Ureter (tissue), 1 donor: ENCODE results near the gene SLC12A8. TPM values are rescaled to one million over a fixed set of nuclear protein-coding genes. Genes with fewer than 3 reads are reported as not detected.

Experiments used
- DNase-seq: peaks from one replicate; pipeline ENCODE4 v3.0.0-alpha.2; 2020; ENCODE audit warnings: low spot score
- total RNA-seq: library from RNA; stranded (reverse); gene quantifications from one replicate; pipeline ENCODE4 v1.2.4, GENCODE V29; 2023
- donor health status: DM: yes; HTN: yes; CAD: no.

SLC12A8 gene
- total RNA-seq, 1 donor from 2014 or later = 6.1 TPM

DNA sequence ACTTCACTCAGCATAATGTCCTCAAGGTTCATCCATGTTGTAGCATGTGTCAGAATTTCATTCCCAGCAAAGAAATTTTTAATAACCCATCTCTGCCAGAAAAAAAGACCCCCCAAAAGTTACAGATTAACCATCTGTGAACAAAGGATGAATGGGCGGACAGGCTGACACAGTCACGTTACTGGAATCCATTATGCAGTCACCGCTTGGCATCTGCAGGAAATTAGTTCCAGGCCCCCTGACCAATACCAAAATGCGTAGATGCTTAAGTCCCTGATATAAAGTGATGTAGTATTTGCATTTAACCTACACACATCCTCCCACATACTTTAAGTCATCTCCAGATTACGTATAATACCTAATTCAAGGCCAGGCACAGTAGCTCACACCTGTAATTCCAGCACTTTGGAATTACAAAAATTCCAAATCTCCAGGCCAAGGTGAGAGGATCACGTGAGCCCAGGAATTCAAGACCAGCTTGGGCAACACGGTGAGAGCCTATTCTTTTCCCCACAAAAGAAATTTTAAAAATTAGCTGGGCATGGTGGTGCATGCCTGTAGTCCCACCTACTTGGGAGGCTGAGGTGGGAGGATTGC is 1.5 kb upstream of the SLC12A8 start:
- DNase-seq = no peak

DNA sequence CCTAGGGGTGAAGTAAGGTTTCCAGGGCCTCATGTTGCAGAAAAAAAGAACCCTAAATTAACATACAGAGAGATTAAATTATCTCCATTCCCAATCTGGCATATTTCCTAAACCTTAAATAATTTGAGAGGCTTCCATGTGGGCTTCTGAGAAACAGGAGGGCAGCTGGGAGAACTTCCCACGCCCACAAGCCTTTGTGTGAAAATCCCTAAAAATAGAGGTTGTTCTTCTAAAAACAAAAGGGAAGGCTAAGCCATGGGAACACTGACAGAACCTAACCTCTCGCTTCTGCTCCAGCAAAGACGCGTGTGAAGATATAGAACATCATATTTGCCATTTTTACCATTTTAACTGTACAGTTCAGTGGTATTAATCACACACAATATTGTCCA is 812 bp upstream of the SLC12A8 start:
- DNase-seq = no peak

DNA sequence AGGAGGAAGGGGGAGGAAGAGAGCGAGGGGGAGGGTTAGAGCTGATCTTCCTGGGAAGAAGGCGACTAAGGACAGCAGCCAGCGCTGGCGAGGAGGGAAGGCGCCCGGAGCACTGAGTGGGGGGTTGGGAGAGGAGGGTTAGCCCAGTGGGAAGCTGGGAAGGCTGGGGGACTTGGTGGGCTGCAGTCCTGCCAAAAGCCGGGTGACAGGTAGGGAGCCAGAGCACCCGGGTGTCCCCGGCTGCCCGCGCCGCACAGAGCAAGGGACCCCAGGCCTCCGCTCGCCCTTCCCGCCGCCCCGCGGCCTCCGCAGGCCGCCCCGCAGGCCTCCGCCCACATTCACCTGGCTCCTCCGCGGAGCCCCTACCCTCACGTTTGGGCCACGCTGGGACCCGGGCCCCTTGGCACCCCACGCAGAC is 448 bp downstream of the SLC12A8 start:
- no peak for DNase-seq

DNA sequence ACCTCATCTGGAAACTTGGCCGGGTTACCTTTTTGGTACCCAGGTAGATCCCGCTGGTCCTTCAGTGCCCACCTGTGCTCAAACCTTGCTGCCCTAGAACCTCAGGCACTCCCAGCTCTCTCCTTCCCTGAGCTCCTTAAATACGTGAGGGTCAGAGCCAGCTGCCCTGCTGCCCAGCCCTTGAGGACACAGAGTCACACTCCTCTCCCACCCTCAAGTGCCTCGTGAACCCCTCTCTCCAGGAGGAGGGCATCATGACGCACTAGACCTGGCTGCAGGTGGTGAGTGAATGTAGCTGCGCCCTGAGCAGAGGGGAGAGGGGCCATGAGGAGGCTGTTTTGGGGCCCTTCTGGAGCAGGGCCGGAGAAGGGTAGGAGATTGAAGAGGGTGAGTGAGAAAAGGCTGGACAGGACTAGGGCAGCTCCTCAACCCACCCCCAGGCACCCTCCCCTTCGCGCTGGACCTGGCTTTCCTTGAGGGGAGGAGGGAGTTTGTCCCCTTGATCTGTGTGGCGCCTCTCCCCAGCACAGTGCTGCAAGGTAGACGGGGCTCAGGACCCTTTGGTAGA is 941 bp downstream of the SLC12A8 start:
- no peak for DNase-seq

DNA sequence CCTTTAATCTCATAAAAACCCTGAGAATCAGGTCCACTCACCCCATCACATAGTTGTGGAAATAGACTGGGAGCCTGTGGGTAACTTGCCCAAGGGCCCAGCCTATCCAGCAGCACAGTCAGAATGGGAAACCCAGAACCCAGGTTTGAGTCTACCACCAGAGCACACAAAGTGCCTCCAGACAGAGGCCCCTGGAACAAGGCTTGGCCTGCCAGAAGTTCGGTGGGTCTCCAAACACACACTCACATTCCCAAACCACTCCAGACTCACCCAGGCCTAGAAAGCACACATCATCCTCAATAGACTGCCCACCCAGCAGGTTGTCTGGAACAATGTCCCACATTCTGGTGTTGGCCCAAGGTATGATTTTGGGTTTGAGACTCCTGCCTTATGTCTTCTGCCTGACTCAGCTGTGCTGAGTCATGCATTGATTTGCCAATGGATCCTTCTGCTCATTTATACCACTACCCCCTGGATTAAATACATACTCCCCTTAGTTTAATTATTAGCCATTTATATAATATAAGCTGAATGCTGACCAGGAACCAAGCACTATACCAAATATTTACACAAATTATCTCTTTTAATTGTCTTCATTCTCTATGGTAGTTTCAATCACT is 4.5 kb downstream of the SLC12A8 start:
- no peak for DNase-seq

DNA sequence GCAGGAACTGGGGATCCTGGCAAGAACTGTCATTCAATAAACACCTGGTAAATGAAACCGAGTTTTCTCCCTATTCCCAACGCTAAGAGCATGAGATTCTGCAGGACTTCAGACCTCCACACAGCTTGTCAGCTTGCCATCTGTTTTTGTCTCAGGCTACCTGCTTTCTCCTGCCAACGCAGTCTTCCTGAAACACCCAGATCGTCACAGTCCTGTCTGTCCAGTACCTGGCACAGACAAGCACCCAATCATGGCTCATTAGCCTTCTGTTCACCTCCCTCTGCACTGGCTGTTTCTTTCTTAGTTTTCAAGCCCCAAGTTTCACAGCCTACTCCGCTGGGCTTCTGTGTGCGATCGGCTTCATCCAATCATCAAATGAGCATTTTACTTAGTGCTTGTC is 5.0 kb downstream of the SLC12A8 start:
- no peak for DNase-seq

DNA sequence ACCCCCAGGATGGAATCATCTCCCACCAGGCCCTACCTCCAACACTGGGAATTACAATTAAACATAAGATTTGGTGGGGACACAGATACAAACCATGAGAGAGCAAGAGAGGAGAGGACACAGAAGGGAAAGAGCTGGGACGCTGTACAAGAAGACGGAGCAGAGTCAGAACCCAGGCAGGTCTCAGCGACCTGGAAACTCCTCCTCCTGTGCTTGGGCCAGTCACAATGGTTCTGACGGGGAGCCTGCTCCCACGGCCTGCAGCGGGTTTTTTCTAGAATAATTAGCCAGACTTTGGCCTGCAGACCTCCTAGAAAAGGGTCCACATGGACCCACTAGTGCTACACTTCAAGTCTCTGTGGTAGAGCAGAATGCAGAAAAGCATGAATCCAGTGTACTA is 5.6 kb downstream of the SLC12A8 start:
- DNase-seq = no peak

DNA sequence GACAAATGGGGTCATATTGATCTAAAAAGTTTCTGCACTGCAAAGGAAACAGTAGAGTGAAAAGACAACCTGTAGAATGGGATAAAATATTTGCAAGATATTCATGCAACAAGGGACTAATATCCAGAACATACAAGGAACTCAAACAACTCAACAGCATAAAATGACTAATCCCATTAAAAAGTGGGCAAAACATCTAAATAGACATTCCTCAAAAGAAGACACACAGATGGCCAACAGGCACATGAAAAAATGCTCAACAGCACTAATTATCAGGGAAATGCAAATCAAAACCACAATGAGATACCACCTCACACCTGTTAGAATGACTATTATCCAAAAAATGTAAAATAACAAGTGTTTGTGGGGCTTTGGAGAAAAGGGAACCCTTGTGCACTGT is 8.8 kb downstream of the SLC12A8 start:
- no peak for DNase-seq

DNA sequence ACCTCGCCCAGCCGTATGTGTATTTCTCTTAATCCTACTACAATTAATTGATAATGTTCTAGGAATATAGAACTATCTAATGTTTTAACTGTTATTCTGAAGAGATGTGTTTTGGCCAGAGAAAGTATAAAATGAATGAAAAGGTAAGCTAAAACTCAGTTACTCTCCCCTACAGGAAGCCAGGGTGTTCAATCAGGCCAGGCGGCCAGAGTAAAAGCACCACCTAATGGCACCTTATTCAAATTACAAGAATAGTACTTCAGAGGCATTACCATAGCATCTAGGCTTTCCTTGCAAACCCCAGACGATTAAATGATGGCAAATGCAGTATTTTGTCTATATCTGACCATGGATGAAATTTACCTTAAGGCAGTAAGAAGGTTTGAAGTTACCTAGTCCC is 10.4 kb downstream of the SLC12A8 start:
- no peak for DNase-seq

DNA sequence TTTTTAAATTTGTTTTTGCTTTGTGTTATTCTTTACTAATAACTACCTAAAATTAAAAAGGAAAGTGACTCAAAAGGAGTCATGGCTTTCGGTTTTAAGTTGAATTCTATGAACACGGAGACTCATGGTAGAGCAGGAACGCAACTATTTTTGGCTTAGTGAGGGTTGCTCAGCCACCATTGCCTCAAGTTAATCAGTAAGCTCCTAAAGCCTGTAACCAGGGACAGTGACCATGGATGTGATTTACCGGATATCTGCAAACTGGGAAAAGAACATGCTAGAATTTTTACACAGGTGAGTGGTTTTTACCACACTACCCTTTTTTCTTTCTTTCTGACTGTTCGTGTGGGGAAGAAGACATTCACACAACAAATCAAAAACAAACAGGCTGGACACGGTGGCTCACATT is 11.8 kb downstream of the SLC12A8 start:
- DNase-seq = no peak

DNA sequence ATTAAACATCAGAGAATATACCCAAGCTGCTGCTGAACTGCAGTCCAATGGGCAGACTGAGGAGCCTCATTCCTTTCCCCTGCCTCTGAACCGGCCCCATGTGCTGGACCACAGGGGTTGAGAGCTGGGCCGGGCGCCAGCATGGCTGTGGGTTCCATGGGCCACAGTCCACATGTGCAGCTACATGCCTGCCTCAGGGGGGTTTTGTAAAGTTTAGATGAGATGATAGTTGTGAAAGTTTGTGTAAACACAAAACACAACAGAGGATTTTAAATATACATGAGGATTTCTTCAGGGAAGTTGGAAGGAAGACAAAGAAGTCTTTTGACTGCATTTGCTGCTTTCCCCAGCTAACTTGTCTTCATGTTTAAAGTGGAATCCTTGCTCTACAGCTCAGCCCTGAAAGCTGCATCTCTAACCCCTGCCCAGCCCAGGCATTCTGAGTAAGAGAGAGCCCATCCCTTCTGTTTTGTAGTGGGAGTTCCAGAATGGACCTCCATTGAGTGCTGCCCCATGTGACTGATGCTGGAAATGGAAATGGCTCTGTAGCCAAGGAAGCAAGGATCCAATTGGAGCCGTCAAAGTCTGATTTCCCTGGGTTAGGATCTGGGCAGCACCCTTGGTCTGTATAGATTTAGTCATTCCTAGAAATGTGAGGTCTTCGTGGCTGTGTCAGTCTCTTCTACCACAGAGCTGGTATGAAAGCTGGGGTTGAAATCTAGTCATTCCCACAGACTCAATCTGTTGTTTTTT is 17.5 kb downstream of the SLC12A8 start:
- DNase-seq = no peak

DNA sequence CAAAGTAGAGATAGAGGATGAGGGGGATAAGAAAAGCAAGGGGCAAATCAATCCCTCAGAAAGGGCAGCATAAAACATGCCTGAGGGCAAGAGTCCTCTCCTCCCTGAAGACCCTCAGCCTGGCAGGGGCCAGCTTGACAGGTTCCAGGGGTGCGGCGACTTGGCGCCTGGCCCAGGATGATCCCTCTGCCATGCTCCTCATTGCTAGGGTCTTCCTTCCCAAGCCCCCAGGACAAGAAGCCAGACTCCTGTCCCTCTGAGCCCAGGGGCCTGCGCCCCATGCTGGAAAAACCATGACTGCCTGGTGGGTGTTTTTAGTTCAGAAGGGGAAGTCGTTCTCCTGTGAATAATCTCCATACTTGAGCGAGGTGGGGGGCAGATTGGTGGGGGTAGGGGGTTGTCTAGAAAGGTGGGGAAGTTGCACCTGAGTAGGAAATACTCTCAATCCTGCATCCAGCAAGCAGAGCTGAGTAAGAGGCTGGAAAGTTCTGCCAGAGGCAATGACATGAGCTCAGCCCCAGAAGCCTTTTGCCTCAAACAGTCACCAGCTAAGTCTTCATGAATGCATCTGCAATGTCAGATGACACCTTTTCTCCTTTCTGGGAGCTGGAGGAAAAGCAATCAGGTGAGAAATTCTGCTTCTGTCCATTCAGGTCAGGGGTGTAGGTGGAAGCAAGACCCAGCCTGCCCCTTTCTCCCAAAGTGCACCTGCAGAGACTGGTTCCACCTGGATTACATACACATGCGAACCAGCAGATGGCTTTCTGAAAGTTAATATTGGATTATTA is 18.3 kb downstream of the SLC12A8 start:
- DNase-seq = no peak

DNA sequence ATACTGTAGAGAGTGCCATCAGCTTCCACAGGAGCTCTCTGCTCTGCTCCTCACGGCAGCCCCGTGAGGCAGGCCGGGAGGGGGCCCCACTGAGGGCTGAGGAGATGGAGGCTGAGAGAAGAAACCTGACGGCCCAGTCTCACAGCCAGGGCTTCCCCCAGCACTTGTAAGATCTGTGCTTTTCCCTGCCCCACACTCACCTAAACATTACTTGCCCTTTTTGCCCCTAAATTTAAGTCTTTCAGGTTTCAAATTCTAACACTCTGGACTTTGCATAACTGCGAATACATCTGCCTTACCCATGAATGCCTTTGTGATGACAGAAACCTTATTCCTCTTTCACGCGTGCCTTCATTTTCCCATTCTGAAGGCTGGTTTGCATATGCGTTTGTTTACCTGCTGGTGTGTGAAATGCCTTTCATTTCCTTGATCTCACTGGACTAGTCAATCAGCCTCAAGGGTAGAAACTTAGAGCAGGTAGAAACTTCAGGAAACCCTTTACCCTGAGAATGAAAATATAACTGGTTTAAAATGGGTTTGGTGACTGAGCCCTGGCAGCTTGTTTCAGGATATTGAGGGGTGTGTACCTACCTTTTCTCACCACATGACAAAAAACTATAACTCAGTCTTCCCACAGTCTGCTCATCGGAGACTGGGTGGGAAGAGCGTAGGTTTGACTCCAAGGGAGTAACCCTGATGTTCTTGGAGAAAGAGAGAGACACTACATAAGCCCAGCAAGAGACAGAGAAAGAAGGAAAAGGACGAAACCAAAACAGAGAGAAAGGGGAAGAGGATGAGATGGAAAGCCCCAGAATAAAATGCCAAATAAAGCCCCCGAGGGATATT is 20.1 kb downstream of the SLC12A8 start:
- DNase-seq = no peak

DNA sequence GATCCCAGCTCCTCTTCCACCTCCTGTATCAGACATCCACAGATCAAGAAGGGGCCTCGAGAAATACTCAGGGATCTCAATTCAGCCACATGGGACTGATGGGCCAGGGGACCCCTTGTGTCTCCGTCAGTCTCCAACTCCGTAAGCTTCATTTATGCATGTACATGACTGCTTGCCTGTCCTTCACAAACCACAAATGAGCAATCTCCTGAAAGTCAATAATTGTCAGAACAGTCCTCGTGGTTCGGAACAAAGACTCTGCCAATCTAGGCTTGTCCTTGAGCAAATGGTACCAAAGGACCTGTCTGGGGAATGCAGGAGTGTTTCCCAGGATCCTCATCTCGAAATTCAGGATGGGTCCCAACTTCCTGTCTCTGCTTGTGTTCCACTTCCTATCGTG is 20.8 kb downstream of the SLC12A8 start:
- no peak for DNase-seq

DNA sequence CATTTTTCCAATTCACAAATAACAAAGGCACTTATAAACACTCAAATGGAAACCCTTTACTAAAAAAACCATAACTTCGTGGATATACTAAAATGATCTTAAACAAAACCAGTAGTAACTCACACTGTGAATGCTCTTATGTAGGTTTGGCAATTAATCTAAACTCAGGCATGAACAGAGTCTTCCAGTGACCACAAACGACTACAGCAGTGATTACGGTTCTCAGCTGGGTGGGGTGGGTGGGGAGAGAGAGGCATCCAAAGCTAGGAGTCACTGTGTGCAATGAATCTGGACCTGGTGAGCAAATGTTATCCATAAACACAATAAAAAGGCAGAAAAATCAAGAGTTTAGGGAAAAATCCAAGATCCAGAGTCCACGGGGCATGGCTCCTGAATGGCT is 21.3 kb downstream of the SLC12A8 start:
- no peak for DNase-seq

DNA sequence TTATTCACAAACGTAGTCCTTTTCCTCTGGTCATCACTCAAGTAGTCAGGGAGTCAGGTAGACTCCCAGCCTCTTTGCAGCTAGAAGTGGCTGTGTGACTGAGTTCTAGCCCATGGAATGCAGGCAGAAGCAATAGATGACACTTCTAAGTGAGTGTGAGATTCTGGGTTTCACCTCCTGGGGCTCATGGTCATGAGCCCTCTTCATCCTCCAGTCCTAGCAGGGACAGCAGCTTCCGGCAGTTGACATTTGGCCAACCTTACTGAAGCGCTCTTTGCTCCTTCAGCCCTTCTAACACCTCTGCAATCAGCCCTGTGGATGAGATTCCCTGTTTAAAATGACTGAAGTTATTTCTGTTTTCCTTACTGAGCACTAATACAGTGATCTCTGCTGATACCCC is 21.8 kb downstream of the SLC12A8 start:
- no peak for DNase-seq

DNA sequence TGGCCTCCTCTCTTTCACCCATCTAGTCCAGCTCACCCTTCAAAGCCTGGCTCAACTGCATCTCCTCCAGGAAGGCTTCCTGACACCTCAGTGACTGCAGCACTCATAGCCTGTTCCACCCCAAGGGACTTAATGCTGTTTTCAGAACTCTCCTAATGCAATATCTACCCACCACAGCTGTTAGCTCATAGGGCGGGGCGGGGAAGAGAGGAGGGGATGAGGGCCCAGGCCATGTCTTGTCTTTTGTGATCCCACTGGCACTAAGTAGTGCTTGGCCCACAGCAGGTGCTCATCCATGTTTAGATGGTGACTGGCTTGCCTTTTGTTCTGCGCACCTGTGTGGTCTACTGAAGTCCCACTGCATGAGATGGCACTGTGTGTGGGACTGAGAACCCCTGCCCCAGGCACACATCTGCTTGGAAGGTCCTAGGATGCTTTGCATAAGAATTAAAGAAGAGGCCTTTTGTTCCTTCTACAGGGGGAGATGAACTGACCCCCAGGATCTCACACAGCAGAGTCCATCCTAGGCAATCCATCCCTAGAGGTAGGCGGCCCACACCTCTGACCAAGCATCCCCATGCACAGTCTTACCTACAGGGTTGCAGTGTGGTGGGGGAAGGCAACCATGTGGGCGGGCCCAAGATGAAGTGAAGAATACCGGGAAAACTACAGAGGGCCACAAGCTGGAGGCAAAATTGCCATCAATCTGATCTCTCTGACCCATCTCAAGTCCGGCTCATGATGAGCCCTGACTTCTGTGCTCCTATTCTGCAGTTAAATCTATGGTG is 23.0 kb downstream of the SLC12A8 start:
- no peak for DNase-seq

DNA sequence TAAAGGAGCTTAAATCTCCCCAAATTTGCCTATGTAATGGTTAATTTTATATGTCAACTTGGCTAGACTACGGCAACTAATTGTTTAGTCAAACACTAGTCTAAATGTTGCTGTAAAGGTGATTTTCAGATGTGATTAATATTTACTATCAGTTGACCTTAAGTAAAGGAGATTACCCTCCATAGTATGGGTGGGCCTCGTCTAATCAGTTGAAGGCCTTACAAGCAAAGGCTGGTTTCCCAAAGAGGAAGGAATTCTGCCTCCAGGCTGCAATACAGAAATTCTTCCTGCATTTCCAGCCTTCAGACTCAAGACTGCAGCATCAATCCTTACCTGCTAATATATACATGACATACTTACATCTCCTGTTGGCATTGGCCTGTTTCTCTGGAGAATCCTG is 23.6 kb downstream of the SLC12A8 start:
- no peak for DNase-seq

DNA sequence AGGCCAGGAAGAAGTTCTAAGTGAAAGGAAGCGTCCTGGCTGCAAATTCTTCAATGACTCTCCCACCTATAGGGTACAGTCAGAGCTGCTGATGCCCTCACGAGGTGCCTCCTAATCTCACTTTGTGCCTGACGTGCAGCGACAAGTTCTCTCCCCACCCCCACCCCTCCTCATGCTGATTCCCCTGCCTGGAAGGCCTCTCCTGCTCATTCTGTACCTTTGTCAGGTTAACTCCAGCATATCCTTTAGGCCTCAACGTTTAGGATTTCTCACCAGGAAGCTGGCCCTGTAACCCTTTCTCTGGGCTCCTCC is 25.0 kb downstream of the SLC12A8 start:
- DNase-seq = no peak

DNA sequence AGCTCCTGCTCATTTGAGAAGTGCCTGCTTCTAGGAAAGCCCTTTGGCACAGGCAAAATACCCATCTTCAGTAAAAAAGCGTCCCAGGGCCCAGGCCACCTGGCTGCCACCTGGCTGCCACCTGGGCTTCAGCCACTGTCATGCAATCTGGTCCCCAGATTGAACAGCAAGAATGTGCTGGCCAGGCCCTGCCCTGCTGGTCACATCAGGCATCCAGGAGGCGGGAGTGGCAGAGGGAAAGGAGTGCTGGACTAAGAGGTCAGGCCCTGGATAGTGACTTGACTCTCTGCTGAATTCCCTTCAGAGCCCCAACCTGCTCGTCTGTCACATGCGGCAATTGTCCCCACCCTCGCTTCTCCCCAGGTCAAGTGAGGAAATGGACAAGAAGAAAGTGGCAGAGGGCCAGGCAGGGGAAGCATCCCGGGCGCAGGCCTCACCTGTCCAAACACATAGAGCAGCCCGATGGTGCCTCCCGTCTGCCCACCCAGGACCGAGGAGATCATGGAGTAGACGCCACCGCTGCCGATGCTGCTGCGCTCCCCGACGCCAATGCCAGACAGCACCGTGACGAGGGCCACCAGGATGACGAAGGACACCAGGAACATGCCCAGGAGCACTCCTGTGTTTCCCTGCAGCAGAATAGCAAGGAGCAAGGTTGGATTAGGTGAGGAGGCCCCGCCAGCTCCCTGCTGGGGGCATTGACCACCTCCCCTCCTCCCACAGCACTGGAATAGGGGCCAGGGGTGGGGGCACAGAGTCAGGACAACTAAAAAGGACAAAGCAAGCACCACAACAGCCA is 25.5 kb downstream of the SLC12A8 start:
- no peak for DNase-seq
